ENCODE results near the gene HMOX1. TPM values are rescaled to one million over a fixed set of nuclear protein-coding genes. Genes with fewer than 3 reads are reported as not detected.

The HMOX1 gene
- total RNA-seq, 6 donors from 2014 or later = 22.0 to 306 (median 77.9) TPM

GRCh38 chr22:35367331-35367886 is 13.5 kb upstream of the HMOX1 start:
- DNase-seq (peak in 1 of 2 donors; percentile 59), ATAC-seq (ENCODE audit: low FRiP score in 2 of 2) (peak; percentile 24 to 65)
- H3K27ac ChIP-seq = peak overlapping the region in 1 of 4 donors; percentile 36

GRCh38 chr22:35368386-35368785 is 12.5 kb upstream of the HMOX1 start:
- TF ChIP-seq POLR2AphosphoS5 (IDR thresholded peaks at IDR 0.05) (no peak), EP300 (IDR thresholded peaks at IDR 0.05) (no peak), CTCF (IDR thresholded peaks at IDR 0.05) (no peak), POLR2A (IDR thresholded peaks at IDR 0.05) (no peak)
- no peaks in the 10 kb centered on the region for H3K36me3 ChIP-seq
- no peak for ATAC-seq (ENCODE audit: low FRiP score in 2 of 2)
- no peak for DNase-seq
- no peak overlapping the region for H3K4me3 ChIP-seq
- no peaks in the 10 kb centered on the region for H3K9me3 ChIP-seq
- 80 to 89% methylated on average over 6 of the region's 6 CpGs for WGBS, 2 donors
- peaks cover 6 to 12% (median 9%) of the 10 kb centered on the region in 4 donors for H3K4me1 ChIP-seq
- no peak overlapping the region for H3K27ac ChIP-seq
- no peaks in the 10 kb centered on the region for H3K27me3 ChIP-seq

More at GRCh38 chr22:35367331-35367886, 13.5 kb upstream of the HMOX1 start:
- Histone ChIP-seq H3K4me3 (no peak overlapping the region), H3K27me3 (no peaks in the 10 kb centered on the region), H3K9me3 (no peaks in the 10 kb centered on the region), H3K36me3 (no peaks in the 10 kb centered on the region), H3K4me1 (peaks cover 5 to 12% (median 9%) of the 10 kb centered on the region in 4 donors)
- no peak for TF ChIP-seq EP300 (IDR thresholded peaks at IDR 0.05)
- TF ChIP-seq POLR2AphosphoS5 (IDR thresholded peaks at IDR 0.05) = peak in 1 of 2 donors; percentile 18
- 65 to 70% methylated on average over 9 of the region's 9 CpGs for WGBS, 2 donors

- no peaks in the 10 kb centered on the region for H3K36me3 ChIP-seq
These were observed 10.9 kb upstream of the HMOX1 start for GRCh38 chr22:35369996-35370395.

GRCh38 chr22:35373781-35374180 is 7.1 kb upstream of the HMOX1 start:
- H3K9me3 ChIP-seq = no peaks in the 10 kb centered on the region
- H3K27me3 ChIP-seq = no peaks in the 10 kb centered on the region
- H3K36me3 ChIP-seq = no peaks in the 10 kb centered on the region
- no peak for ATAC-seq (ENCODE audit: low FRiP score in 2 of 2)
- peaks cover 17 to 29% (median 22%) of the 10 kb centered on the region in 4 donors for H3K4me1 ChIP-seq
- WGBS, 2 donors = 79 to 81% methylated on average over 6 of the region's 6 CpGs
- TF ChIP-seq POLR2AphosphoS5 (IDR thresholded peaks at IDR 0.05) = no peak
- TF ChIP-seq CTCF (IDR thresholded peaks at IDR 0.05) = no peak
- TF ChIP-seq POLR2A (IDR thresholded peaks at IDR 0.05) = no peak
- TF ChIP-seq EP300 (IDR thresholded peaks at IDR 0.05) = no peak
- no peak overlapping the region for H3K27ac ChIP-seq
- no peak for DNase-seq
- no peak overlapping the region for H3K4me3 ChIP-seq

More at GRCh38 chr22:35369996-35370395, 10.9 kb upstream of the HMOX1 start:
- no peak for DNase-seq
- TF ChIP-seq CTCF (IDR thresholded peaks at IDR 0.05) (no peak), EP300 (IDR thresholded peaks at IDR 0.05) (no peak), POLR2AphosphoS5 (IDR thresholded peaks at IDR 0.05) (no peak), POLR2A (IDR thresholded peaks at IDR 0.05) (no peak)
- 68 to 82% methylated on average over 2 of the region's 2 CpGs for whole genome bisulfite sequencing, 2 donors
- Histone ChIP-seq H3K27ac (no peak overlapping the region), H3K4me3 (no peak overlapping the region), H3K27me3 (no peaks in the 10 kb centered on the region), H3K4me1 (peaks cover 6 to 12% (median 9%) of the 10 kb centered on the region in 4 donors), H3K9me3 (no peaks in the 10 kb centered on the region)
- no peak for ATAC-seq (ENCODE audit: low FRiP score in 2 of 2)

GRCh38 chr22:35375031-35375430 is 5.9 kb upstream of the HMOX1 start:
- peaks cover 21 to 32% (median 25%) of the 10 kb centered on the region in 4 donors for H3K4me1 ChIP-seq
- H3K9me3 ChIP-seq = no peaks in the 10 kb centered on the region
- H3K27me3 ChIP-seq = no peaks in the 10 kb centered on the region
- no peak overlapping the region for H3K4me3 ChIP-seq
- peak overlapping the region in 2 of 4 donors; percentile 4 to 28 for H3K27ac ChIP-seq
- WGBS, 2 donors = 73 to 84% methylated on average over 3 of the region's 3 CpGs
- DNase-seq (no peak), ATAC-seq (ENCODE audit: low FRiP score in 2 of 2) (no peak)
- no peaks in the 10 kb centered on the region for H3K36me3 ChIP-seq
- TF ChIP-seq CTCF (IDR thresholded peaks at IDR 0.05) (no peak), EP300 (IDR thresholded peaks at IDR 0.05) (peak in 1 of 4 donors; percentile 25)

Measured in upper lobe of left lung (tissue), 6 donors.